HG03575 (cell line): Measurements from ENCODE around the gene CTNS.

Experiments used
- ATAC-seq: cut with Tn5 transposase; IDR thresholded peaks from one replicate; pipeline ENCODE4 v1.9.1; 2021; ENCODE audit not compliant: unreplicated experiment, insufficient number of reproducible peaks, low FRiP score; ENCODE audit errors: extremely low read depth

CTNS gene

DNA sequence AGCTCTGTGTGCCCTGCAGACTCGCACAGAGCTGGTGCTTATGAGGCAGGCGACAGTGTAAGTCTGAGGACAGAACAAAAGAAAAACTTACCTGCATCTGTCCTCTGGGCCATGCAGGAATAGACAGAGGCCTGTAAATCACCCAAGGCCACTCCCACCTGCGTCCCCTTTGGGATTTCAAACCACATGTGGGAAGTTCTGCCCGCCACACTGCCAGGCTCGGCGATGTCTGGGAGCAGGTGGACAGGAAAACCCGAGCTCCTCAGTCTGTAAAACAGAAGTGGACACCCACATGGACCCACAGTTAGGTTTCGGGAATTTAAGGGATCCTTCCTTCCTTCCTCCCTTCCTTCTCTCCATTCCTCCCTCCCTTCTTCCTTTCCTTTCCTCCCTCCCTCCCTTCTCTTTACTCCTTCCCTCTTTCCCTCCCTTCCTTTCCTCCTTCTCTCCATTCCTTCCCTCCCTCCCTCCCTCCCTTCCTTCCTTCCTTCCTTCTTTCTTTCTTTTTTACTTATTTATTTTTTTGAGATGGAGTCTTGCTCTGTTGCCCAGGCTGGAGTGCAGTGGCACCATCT is 15.3 kb upstream of the CTNS start:
- ATAC-seq = no peak

- ATAC-seq = no peak
Observed at GRCh38 chr17:3622977-3623594, 13.5 kb upstream of the CTNS start.

GRCh38 chr17:3626831-3627768 is 9.5 kb upstream of the CTNS start:
- no peak for ATAC-seq

DNA sequence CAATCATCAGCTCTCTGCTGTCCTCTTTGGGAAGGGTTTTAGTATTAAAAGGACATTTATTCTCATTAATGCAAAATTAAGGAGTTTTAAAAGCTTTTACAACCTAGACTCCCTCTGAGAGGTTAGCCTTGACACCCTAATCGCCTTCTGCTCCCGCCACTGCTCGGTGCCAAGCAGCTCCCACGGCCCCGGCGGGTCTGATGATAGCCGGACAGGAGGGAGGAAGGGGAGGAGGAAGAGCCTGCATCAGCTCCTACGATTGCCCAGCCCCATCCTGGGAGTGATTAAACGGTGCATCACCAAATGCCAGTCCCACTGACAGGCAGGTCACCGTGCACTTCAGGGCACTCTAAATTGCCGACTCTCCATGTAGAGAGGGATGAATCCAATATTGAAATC is 8.8 kb upstream of the CTNS start:
- no peak for ATAC-seq

GRCh38 chr17:3630781-3631180 is 5.8 kb upstream of the CTNS start:
- no peak for ATAC-seq

DNA sequence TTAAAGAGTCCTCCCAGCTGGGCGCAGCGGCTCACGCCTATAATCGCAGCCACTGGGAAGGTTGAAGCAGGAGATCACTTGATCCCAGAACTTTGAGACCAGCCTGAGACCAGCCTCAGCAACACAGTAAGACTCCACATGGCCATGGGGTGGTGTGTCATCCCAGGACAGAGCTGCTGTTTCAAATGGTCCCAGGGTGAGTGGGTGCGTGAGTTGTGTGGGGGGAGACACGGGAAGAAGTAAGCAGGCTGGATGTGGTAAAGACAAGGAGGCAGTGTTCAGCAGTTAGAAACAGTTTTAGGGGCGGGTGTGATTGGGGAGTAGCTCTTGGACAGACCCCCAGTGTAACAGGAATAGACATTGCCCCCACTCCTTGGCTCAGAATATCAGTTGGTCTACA is 4.3 kb upstream of the CTNS start:
- ATAC-seq = no peak

- ATAC-seq = peak; percentile 6
Observed at GRCh38 chr17:3635474-3636153, 946 bp upstream of the CTNS start.

- ATAC-seq = no peak
Observed at GRCh38 chr17:3636908-3637373, 381 bp downstream of the CTNS start.

- no peak for ATAC-seq
Observed at GRCh38 chr17:3639981-3640596, 3.5 kb downstream of the CTNS start.

DNA sequence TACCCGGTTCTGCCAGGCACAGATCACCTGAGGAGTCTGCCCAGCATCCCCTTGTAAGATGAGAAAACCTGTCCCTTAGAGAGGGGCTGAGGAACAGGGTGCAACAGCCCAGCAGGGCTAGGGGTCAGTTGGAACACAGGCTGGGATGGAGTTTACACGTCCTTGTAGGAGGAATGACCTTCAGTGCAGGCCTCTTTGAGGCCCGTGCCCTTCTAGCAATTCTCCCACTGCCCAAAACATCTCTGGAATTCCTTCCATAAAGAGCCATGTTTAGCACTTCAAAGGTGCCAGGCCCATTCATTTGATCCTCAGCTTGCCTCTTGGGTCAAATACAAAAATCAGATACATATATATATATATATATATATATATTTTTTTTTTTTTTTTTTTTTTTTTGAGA is 4.5 kb downstream of the CTNS start:
- no peak for ATAC-seq

- no peak for ATAC-seq
Observed at GRCh38 chr17:3641717-3642486, 5.3 kb downstream of the CTNS start.

- no peak for ATAC-seq
Observed at GRCh38 chr17:3643889-3644349, 7.4 kb downstream of the CTNS start.

GRCh38 chr17:3645310-3645709 is 8.8 kb downstream of the CTNS start:
- no peak for ATAC-seq

DNA sequence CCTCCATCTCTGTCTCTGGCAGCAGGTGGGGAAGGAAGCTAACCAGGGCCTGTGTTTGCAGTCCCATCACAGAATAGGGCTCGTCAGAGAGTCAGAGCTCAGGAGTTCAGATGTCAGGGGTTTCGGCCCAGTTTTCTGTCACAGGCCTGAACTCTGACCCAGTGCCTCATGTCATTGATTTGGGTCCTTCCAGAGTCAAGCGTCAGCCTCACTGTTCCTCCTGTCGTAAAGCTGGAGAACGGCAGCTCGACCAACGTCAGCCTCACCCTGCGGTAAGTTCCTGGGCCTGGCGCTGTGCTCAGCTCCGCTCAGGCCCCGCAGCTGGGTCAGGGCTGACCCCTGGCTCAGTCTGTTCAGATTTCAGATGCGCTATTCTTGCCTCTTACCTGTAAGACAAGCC is 10.7 kb downstream of the CTNS start:
- ATAC-seq = no peak

GRCh38 chr17:3647769-3648555 is 11.4 kb downstream of the CTNS start:
- ATAC-seq = no peak

DNA sequence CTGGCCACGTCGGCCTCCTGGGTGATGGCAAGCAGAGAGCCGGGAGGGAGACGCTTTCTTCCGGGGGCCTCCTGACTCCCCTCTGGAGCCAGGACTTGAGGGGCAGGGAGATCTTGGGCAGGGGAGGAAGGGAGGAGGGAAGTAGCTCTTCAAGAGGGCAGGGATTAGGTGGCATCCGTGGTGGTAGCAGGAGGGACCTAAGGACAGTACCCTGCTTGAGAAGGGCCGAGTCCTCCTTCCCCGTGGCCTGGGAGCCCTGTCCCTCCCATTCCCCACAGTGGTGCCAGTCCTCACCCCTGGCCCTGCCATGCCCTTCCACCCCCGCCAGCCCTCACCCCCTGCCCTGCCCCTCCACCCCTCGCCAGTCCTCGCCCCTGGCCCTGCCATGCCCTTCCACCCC is 19.2 kb downstream of the CTNS start:
- ATAC-seq = no peak

DNA sequence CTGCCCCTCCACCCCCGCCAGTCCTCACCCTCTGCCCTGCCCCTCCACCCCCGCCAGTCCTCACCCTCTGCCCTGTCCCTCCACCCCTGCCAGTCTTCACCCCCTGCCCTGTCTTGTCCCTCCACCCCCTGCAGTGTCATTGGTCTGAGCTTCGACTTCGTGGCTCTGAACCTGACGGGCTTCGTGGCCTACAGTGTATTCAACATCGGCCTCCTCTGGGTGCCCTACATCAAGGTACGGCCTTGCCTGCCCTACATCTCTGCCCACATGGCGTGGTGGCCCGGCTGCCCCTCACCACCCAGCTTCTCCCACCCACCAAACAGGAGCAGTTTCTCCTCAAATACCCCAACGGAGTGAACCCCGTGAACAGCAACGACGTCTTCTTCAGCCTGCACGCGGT is 19.8 kb downstream of the CTNS start:
- ATAC-seq = no peak
